Embryonic facial prominence (tissue), 1 donor: ENCODE data around the gene SKOR1.

ENCODE experiments used
- DNase-seq: peaks from one replicate; pipeline ENCODE4 v3.0.0-alpha.2; 2016; ENCODE audit errors: extremely low spot score

SKOR1 gene

DNA sequence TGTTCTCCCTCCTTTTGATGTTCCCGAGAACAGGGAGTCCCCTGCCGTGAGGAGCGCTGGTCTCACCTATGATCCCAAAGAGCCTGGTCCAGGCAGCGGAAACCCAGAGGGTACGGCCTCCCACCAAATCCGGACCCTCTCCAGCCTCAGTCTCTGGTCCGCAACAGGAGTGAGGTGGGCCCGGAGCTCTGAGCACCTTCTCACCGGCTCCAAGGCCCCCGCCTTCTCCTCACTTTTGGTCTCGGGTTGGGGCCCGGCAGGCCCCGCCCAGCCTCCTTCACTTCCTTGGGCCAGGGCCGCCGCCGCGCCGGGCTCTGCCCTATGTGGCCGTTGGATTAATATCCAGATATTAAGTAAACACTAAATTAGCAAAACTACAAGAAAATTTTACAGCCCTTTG is 5.7 kb upstream of the SKOR1 start:
- DNase-seq, result no peak

DNA sequence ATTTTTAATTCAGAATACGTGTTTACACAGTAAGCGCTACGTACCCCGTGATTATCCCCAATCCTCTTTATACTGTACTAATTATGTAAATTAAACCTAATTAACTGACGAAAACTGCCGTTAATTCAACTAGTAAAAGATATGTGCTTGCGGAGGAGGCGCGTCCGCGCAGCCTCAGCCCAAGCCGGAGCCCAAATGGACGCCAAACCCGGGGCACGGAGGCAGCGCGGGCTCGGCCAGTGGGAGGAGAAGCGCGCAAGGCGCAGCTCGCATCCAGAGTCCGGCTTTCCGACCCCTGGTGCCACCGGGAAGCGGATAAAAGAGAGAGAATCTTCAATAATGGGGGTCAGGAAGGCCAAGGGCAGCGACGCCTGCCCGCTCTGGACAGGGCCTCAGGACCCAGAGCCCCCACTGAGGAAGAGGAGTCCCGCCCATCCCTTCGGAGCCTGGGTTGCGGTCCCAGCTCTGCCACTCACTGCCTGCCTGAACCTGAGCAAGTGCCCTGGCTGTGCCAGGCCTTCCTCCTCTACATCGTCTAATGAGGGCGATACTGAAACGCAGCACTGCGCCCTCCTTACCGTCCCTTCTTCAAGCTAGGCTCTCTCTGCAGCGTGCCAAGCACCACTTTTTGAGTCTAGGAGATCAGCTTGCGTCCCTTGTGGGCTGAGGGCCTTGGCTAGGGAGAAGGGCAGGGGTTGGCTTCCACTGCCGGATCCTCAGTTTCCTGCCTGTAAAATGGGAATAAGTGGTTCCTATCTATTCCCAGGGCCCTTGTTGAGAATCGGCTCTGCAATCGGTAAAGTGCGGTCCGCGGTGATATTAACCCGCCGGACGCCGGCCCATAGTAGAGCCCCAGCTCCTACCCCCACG is 5.0 kb upstream of the SKOR1 start:
- no peak for DNase-seq

DNA sequence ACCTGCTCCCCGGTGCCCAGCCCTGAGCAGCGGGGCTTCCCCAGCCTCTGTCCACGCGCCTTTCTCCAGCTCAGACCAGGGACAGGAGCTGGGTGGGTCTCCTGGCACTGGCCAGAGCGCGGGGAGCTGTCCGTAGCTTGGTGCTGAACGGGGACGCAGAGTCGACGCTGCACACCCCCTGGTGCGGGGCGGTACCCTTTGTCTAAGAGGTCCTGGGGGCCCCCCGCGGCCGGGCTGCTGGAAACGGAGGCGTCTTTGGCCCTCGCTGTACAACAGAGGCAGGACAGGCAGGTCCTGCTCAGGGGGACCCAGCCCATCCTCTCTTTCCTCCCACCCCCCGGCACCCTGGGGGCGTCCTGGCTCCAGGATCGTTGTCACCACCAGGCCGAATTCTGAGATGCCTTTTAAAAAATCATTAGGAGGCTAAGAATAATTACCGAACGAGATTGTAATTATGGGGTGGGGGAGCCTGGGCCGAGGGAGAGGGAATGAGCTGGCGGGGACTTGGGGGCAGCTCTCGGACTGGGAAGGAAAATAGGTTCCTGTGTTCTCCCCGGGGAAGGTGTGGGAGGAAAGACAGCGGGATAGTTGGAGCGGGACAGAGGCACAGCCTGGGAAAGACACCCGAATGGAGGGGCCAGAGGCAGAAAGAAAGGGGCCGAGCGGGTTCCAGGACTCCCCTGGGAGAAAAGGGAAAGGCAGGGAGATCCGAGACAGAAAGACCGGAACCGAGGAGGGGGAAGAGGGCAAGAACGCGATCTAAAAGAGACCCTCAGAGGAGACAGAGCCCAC is 4.1 kb upstream of the SKOR1 start:
- no peak for DNase-seq

DNA sequence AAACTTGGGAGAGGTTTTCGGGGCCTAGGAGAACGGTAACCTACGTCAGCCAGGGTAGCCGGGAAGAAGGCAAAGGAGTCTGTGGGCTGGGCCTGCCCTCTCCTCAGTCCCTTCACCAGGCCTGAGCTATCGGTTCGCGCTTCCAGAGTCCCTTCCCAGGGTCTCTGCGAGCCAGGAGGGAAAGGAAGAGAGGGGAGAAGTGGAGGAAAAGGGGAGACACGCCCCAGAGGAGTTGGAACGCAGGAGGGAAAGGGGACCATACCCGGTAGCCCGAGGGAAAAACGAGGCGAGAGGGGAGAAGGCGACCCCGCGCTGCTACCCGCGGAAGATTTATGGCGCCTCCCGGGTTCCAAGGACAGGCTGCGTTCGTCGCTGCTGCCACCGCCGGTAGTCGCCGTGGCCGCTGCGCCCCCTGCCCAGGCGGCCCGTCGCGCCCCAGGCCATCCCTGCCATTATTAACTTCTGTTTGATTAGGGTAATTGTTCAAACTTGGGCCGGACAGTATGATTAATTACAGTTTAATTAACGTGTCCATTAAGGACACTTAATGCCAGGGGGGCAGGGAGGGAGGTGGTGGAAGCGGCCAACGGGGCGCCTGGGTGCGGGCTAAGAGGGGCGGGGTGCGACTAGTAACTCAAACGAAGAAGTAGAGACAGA is 3.4 kb upstream of the SKOR1 start:
- no peak for DNase-seq

DNA sequence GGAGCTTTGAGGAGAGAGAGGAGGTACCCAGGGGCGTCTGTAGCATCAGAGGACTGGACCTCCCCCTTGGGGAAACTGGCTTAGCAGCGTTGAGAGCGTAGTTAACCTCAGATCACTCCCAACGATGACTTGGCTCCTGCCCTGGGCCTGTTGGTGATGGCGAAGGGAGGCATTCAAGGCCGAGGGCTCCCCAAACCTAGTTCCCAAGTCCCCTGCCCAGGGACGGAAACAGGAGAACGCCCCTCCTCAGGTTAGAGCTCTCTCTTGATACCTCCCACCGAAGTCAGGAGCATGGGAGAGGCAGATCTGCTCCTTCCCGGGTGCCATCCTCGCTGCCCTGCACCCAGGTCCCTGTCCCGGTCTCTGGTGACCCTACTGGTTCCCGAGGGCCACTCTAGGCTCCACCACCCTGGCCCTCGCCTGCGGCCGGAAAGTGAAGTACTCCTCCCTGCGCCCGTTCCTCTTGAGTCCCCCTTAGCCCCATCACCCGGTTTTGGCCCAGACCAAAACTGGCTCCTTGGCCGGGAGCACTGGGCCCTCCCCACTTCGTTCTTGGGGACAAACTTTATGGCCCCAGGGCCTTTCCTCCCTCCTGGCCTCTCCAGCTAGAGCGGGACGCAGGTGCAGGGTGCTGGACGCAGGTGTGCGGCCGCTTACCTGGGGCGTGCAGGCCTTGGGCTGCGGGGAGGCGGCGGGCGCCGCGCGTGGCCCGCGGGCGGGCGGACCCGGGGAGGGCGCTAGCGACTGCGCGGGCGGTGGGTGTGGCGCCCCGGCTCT is 2.6 kb upstream of the SKOR1 start:
- DNase-seq, result no peak

DNA sequence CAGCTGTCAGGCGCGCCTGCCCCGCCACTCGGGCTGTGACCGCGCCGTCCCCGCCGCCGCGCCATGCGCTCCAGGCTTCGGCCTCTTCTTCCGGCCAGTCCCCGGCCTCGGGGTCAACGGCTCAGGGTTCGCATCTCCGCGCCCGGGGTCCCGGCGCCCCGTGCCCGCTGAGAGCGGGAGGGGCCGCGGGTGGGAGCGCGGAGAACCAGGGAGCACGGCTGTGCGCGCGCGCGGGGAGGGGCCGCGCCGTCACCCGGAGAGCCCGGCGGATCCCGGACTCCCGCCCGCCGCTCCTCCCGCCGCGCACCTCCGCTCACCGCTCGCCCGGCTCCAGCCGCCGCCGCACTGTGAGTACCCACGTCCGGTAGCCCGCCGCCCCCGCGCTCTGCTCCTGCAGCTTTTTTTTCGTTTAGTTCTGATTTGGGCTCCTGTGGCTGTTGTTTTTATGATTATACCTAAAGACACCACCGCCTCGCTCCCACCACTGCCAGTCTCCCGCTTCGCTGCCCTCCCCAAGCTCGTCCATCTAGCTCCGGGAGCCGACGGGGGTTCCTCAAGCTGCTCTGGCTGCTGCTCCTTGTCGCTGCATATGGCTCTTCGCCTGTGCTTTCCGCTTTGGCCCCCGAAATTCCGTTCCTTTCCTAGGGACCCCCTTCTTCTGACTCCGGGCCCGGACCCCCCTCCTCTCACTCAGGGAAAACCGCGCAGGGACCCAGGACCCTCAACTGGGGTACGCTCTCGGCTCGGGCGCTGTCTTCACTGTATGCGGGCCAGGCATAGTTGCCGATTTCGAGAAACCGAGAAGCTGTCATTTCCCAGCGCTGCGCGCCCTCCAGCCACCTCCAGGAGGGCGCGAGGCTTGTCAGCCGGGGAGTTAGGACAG is 1.8 kb upstream of the SKOR1 start:
- DNase-seq, result no peak

DNA sequence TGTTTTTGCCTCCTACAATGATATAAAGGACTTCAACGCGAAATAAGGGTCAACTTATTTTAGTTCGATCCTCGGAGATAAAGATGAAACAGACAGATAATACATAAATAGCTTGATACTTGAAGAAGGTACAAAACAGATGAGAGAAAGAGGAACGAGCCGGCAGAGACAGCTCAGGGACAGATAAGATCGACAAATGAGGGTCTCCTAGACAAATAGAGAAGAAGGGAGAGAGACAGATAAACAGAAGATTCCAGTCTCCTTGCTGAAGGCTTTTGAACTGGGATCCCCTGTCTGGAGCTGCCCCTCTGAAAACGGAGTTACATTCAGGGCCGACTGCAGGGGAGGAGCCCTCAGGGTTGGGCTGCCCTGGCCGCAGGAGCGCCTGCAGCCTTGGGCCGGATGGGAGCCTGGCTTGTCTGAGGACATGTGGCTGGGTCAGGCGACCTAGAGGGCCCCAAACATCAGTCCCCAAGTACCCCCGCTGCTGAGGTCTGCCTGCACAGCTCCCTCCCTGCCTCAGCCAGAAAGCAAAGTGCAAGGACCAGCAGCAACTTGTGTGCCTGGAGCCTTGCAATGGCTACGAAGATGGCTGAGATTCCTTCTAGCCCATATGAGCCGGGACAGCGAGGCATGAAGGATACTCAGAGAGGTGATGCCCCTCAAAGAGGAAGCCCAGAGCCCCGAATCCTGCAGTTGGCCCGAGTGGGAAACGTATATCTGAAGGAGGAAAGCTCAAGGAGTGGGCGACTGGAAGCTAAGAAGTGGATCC is 926 bp upstream of the SKOR1 start:
- DNase-seq, result no peak

DNA sequence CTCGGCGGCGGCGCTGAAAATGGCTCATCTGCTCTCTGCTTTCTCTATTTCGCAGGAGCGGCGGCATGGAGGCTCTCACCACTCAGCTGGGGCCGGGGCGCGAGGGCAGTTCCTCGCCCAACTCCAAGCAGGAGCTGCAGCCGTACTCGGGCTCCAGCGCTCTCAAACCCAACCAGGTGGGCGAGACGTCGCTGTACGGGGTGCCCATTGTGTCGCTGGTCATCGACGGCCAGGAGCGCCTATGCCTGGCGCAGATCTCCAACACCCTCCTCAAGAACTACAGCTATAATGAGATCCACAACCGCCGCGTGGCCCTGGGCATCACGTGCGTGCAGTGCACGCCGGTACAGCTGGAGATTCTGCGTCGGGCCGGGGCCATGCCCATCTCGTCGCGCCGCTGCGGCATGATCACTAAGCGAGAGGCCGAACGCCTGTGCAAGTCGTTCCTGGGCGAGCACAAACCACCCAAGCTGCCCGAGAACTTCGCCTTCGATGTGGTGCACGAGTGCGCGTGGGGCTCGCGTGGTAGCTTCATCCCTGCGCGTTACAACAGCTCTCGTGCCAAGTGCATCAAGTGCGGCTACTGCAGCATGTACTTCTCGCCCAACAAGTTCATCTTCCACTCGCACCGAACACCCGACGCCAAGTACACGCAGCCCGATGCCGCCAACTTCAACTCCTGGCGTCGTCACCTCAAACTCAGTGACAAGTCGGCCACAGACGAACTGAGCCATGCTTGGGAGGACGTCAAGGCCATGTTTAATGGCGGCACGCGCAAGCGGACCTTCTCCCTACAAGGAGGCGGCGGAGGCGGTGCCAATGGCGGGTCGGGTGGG is 790 bp downstream of the SKOR1 start:
- DNase-seq, result no peak

DNA sequence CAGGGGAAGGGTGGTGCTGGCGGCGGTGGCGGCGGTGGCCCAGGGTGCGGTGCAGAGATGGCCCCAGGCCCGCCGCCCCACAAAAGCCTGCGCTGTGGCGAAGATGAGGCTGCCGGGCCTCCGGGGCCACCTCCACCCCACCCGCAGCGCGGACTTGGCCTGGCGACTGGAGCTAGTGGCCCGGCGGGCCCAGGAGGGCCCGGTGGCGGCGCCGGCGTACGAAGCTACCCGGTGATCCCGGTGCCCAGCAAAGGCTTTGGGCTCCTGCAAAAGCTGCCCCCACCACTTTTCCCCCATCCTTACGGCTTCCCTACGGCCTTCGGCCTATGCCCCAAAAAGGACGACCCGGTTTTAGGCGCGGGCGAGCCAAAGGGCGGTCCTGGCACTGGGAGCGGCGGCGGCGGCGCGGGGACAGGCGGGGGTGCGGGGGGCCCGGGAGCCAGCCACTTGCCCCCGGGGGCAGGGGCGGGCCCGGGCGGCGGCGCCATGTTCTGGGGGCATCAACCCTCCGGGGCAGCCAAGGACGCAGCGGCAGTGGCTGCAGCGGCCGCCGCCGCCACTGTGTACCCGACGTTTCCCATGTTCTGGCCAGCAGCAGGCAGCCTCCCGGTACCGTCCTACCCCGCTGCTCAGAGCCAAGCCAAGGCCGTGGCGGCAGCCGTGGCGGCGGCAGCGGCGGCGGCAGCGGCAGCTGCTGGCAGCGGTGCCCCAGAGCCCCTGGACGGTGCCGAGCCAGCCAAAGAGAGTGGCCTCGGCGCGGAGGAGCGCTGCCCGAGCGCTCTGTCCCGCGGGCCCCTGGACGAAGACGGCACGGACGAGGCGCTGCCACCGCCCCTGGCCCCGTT is 1.6 kb downstream of the SKOR1 start:
- no peak for DNase-seq

DNA sequence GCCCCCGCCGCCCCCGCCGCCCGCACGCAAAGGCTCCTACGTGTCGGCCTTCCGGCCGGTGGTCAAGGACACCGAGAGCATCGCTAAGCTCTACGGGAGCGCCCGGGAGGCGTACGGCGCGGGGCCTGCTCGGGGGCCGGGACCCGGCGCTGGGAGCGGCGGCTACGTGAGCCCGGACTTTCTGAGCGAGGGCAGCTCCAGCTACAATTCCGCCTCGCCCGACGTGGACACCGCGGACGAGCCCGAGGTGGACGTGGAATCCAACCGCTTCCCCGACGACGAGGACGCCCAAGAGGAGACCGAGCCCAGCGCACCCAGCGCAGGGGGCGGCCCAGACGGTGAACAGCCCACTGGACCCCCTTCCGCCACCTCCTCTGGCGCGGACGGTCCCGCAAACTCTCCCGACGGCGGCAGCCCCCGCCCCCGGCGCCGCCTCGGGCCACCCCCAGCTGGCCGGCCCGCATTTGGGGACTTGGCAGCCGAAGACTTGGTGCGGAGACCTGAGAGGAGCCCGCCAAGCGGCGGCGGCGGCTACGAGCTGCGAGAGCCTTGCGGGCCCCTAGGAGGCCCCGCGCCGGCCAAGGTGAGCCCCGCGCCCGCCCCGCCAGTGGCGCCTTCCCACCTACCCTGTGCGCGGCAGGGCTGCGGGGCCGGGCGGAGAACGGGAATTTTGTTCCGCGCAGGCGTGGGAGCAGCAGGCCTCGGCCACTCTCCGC is 2.4 kb downstream of the SKOR1 start:
- no peak for DNase-seq

DNA sequence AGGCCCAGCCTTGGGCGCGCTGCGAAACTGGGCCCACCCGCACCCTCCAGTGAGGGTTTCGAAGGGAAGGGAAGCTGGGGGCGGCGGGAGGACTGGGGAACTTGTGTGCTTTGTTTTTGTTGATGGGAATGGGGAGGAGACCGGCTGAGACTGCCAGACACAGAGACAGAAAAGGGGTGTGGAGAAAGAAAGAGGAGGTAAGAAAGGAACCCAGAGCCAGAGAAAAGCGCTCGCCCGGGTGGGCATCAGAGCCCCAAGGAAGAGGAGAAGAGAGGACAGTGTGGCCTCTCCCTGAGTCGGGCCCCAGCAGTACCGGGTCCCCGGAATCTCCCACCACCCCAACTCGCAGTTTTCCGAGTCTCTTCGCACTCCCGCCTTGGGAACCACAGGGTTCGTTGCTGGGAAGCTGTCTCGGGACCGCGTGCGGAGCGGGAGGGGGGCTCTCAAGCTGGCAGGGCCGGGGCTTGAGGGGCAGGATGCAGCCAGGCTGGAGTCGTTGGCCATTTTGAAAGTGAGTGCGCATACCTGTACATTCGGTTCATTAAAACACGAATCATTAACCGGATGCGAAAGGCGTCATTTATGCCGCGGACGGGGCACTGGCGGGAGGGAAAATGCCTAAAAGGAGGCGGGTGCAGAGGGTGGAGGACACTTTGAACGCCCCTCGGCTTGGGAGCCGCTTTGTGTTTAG is 3.1 kb downstream of the SKOR1 start:
- no peak for DNase-seq

DNA sequence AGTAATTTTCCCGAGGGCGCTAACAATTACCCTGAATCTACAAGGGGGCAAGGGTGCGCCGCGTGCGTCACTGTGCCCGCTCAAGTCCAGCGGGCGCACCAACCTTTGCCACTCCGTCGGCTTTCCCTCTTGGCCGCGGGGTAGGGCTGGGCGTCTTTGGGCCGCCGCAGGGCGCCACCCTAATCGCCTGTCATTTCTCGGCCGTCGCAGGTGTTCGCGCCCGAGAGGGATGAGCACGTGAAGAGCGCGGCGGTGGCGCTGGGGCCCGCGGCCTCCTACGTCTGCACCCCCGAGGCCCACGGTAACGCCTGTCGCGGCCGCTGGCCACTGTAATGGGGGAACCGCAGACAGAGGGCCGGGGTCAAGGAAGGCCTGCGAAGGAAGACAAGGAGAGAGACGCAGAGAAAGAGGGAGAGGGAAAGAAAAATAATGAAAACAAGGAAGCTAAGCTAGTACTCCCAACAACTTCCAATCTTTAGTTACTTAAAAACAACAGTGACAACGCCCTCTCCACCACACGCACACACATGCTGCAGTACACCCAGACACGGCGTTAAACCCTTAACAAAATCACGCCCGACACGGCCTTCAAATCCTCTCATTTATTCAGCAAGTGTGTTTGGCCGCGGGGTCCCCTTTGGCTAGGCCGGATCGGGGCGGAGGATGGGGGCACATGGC is 3.8 kb downstream of the SKOR1 start:
- no peak for DNase-seq

DNA sequence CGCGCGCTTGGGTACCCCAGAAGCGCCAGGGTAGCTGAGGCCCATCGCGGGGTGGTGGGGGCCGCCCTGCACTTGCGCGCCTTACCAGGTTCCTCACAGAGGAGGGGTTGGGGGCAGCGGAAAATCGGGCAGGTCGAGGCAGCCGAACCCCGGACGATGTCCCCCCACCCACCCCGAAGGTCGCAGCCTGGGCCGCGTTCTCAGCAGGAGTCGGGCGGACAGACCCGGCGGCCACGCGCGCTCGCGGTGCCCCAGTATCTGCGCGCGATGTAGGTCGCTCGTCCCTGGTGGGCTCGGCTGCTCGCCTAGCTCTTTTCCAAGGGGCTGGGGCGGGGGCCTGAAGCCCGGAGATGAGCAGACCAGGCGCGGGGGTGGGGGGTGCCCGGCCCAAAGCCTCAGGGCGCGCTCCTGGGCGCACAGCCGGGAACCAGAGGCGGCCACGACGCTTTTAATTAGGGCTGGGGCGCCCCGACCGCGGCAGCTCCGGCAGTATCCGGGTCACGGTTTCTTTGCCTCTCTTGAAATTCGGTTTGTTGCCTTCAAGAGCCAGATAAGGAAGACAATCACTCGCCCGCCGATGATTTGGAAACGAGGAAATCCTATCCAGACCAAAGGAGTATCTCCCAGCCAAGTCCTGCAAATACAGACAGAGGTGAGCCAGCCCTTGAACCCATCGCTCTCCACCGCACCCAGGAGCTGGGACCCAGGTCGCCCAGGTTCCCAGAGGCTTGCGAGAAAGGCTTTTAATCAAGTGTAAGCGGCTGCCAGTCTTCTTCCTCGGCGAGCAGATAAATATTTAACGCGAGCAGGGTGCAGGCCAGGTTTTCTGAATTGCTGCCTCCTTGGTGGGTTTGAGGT is 4.6 kb downstream of the SKOR1 start:
- DNase-seq, result no peak

DNA sequence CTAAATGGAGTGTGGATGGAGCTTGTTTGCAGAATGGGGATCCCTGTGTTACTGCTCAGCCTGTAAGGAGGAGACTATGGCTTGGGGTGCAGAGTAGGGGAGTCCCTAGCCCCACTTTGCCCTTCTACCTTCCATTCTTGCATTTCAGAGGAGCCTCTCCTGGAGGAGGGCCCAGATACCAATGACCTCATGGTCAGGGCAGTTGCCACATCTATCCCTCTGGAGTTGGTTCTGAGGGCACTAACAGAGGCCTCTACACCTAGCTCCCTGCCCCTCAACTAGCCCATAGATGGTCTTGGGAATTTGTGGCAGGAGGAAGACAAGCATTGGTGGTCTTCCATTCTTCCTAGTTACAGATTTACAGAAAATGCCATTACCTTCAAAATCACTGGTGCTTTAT is 6.1 kb downstream of the SKOR1 start:
- DNase-seq, result no peak

DNA sequence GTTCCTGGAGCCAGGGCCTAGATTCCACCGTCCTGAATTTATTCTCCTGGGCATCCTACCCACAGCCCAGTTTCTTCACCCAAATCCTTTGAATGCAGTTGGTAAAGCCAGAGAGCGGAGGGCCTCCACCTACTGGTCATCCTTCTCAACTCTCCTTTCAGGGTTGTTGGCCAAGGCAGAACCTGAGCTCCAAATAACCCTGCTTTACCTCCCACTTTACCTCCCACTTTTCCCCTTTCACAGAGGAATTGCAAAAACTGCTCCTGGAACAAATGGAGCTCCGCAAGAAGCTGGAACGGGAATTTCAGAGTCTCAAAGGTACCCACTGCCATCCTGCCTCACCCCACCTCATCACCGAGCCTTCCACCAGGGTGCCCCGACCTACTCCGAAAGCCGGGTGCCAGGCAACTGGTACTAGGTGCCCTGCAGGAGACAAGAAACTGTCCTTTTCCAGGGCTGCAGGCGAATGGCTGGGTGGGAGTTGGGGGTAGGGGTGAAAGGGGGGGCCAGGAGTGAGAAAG is 6.8 kb downstream of the SKOR1 start:
- DNase-seq, result no peak
